ENCODE data around the gene FFAR2. TPM values are rescaled to one million over a fixed set of nuclear protein-coding genes. Genes with fewer than 3 reads are reported as not detected.
"Not testable (repeated sequence)": the region's sequence is repeated elsewhere in the genome, so short reads cannot be mapped to it uniquely, and the experiment has no call there.

FFAR2 gene
- total RNA-seq, 1 experiment from 2014 or later, result not detected

- no peaks in the 10 kb centered on the region for H3K4me1 Mint-ChIP-seq (ENCODE audit: low read depth, unreplicated experiment)
- BruUV-seq (replicated peaks), result no TSS peak
These were observed 18.2 kb downstream of the FFAR2 start for GRCh38 chr19:35466259-35466658.

GRCh38 chr19:35468637-35469036, 20.6 kb downstream of the FFAR2 start:
- POLR2A ChIA-PET, result no interaction called here

More at GRCh38 chr19:35466259-35466658, 18.2 kb downstream of the FFAR2 start:
- Mint-ChIP-seq H3K9me3 (ENCODE audit: unreplicated experiment) (no peaks in the 10 kb centered on the region), H3K27me3 (ENCODE audit: insufficient read depth, unreplicated experiment) (no peaks in the 10 kb centered on the region), H3K4me3 (ENCODE audit: unreplicated experiment) (no peak overlapping the region), H3K27ac (ENCODE audit: unreplicated experiment) (no peak overlapping the region), H3K36me3 (ENCODE audit: insufficient read depth, unreplicated experiment) (no peaks in the 10 kb centered on the region)
- intact Hi-C loops (cut with micrococcal nuclease; ENCODE audit: unreplicated experiment), result no loop called here
- H3K36me3 ChIP-seq (ENCODE audit: control insufficient read depth, insufficient read depth, low read length), result no peaks in the 10 kb centered on the region
- POLR2A ChIA-PET, result no interaction called here
- H3K4me3 ChIP-seq (ENCODE audit: low read depth, low read length), result no peak overlapping the region
- no peaks in the 10 kb centered on the region for H3K9me3 ChIP-seq
- TF ChIP-seq CTCF (IDR thresholded peaks at IDR 0.05; ENCODE audit: insufficient read depth in 1 of 2, low read depth in 1 of 2, low read length in 1 of 2, severe bottlenecking in 1 of 2, unreplicated experiment in 1 of 2), result no peak
- DNase-seq, result no peak
- CTCF ChIA-PET, result interaction anchor here (0.7 kb wide), 1 partner anchor 104 kb away, joined by 3 read pairs; no protein-coding TSS in a partner anchor
- H3K27me3 ChIP-seq (replicated peaks; ENCODE audit: control insufficient read depth, insufficient read depth, low read length), result no peaks in the 10 kb centered on the region
- H3K4me1 ChIP-seq, result peaks cover 10% of the 10 kb centered on the region

GRCh38 chr19:35470128-35470527, 22.1 kb downstream of the FFAR2 start:
- no peaks in the 10 kb centered on the region for H3K27me3 ChIP-seq (replicated peaks; ENCODE audit: control insufficient read depth, insufficient read depth, low read length)
- POLR2A ChIA-PET, result no interaction called here
- intact Hi-C loops (cut with micrococcal nuclease; ENCODE audit: unreplicated experiment), result no loop called here
- no peak overlapping the region for H3K4me3 Mint-ChIP-seq (ENCODE audit: unreplicated experiment)
- H3K36me3 ChIP-seq (ENCODE audit: control insufficient read depth, insufficient read depth, low read length), result no peaks in the 10 kb centered on the region
- DNase-seq, result no peak
- CTCF ChIA-PET, result interaction anchor here (1.0 to 3.4 kb wide), 4 partner anchors 17 to 120 kb away, joined by 3 to 26 read pairs (median 4); no protein-coding TSS in a partner anchor
- no TSS peak for BruUV-seq (replicated peaks)
- H3K4me1 Mint-ChIP-seq (ENCODE audit: low read depth, unreplicated experiment), result no peaks in the 10 kb centered on the region
- TF ChIP-seq CTCF (IDR thresholded peaks at IDR 0.05; ENCODE audit: insufficient read depth in 1 of 2, low read depth in 1 of 2, low read length in 1 of 2, severe bottlenecking in 1 of 2, unreplicated experiment in 1 of 2), result no peak
- no peaks in the 10 kb centered on the region for H3K27me3 Mint-ChIP-seq (ENCODE audit: insufficient read depth, unreplicated experiment)
- no peaks in the 10 kb centered on the region for H3K9me3 ChIP-seq
- H3K27ac Mint-ChIP-seq (ENCODE audit: unreplicated experiment), result no peak overlapping the region
- peaks cover 10% of the 10 kb centered on the region for H3K4me1 ChIP-seq
- H3K9me3 Mint-ChIP-seq (ENCODE audit: unreplicated experiment), result no peaks in the 10 kb centered on the region
- H3K4me3 ChIP-seq (ENCODE audit: low read depth, low read length), result no peak overlapping the region
- no peaks in the 10 kb centered on the region for H3K36me3 Mint-ChIP-seq (ENCODE audit: insufficient read depth, unreplicated experiment)

More at GRCh38 chr19:35468637-35469036, 20.6 kb downstream of the FFAR2 start:
- CTCF ChIA-PET, result interaction anchor here (0.8 to 3.4 kb wide), 6 partner anchors 10 to 116 kb away, joined by 3 to 26 read pairs (median 4); no protein-coding TSS in a partner anchor
- Mint-ChIP-seq H3K36me3 (ENCODE audit: insufficient read depth, unreplicated experiment) (no peaks in the 10 kb centered on the region), H3K27me3 (ENCODE audit: insufficient read depth, unreplicated experiment) (no peaks in the 10 kb centered on the region), H3K4me3 (ENCODE audit: unreplicated experiment) (no peak overlapping the region), H3K27ac (ENCODE audit: unreplicated experiment) (no peak overlapping the region), H3K4me1 (ENCODE audit: low read depth, unreplicated experiment) (no peaks in the 10 kb centered on the region), H3K9me3 (ENCODE audit: unreplicated experiment) (no peaks in the 10 kb centered on the region)
- TF ChIP-seq CTCF (IDR thresholded peaks at IDR 0.05; ENCODE audit: insufficient read depth in 1 of 2, low read depth in 1 of 2, low read length in 1 of 2, severe bottlenecking in 1 of 2, unreplicated experiment in 1 of 2), result peak; percentile 79 to 94
- Histone ChIP-seq H3K9me3 (no peaks in the 10 kb centered on the region), H3K4me1 (peaks cover 10% of the 10 kb centered on the region), H3K4me3 (ENCODE audit: low read depth, low read length) (no peak overlapping the region), H3K27me3 (replicated peaks; ENCODE audit: control insufficient read depth, insufficient read depth, low read length) (no peaks in the 10 kb centered on the region), H3K36me3 (ENCODE audit: control insufficient read depth, insufficient read depth, low read length) (no peaks in the 10 kb centered on the region)
- BruUV-seq (replicated peaks), result no TSS peak
- DNase-seq, result peak; percentile 74 to 80
- intact Hi-C loops (cut with micrococcal nuclease; ENCODE audit: unreplicated experiment), result loop anchor here (1.0 kb wide), 3 partner anchors 48 to 199 kb away; no protein-coding TSS in a partner anchor

GRCh38 chr19:35471075-35471474, 23.0 kb downstream of the FFAR2 start:
- H3K4me3 Mint-ChIP-seq (ENCODE audit: unreplicated experiment); H3K9me3 Mint-ChIP-seq (ENCODE audit: unreplicated experiment); intact Hi-C loops (cut with micrococcal nuclease; ENCODE audit: unreplicated experiment); H3K27me3 ChIP-seq (replicated peaks; ENCODE audit: control insufficient read depth, insufficient read depth, low read length); POLR2A ChIA-PET; H3K36me3 ChIP-seq (ENCODE audit: control insufficient read depth, insufficient read depth, low read length); H3K27ac Mint-ChIP-seq (ENCODE audit: unreplicated experiment); H3K36me3 Mint-ChIP-seq (ENCODE audit: insufficient read depth, unreplicated experiment); H3K27me3 Mint-ChIP-seq (ENCODE audit: insufficient read depth, unreplicated experiment); H3K9me3 ChIP-seq; H3K4me1 Mint-ChIP-seq (ENCODE audit: low read depth, unreplicated experiment); DNase-seq; H3K4me3 ChIP-seq (ENCODE audit: low read depth, low read length); BruUV-seq (replicated peaks): not testable (repeated sequence)
- peaks cover 10% of the 10 kb centered on the region for H3K4me1 ChIP-seq
- CTCF ChIA-PET, result interaction anchor here (1.0 to 1.7 kb wide), 2 partner anchors 16 to 24 kb away, joined by 3 to 4 read pairs; no protein-coding TSS in a partner anchor

All from Caco-2 (cell line).